MCF 10A (cell line): ENCODE data around the gene TDRD9. TPM values are rescaled to one million over a fixed set of nuclear protein-coding genes. Genes with fewer than 3 reads are reported as not detected.

Experiments
- BruUV-seq: library from RNA; stranded (reverse); fragments of 400-500 nt; replicated peaks from 2 replicates; lab custom pipeline; 2021; lab: Mats Ljungman, UMichigan
- CTCF ChIA-PET: fragments of 300-600 bp; sonication (Branson Sonifier 250); formaldehyde crosslinking; extraction: SDS; loops from one replicate; lab custom pipeline; 2021; ENCODE audit warnings: antibody characterized with exemption, inconsistent platforms; lab: Yijun Ruan, JAX
- POLR2A ChIA-PET: fragments of 300-600, 350-650 bp; sonication (Branson Sonifier 250); formaldehyde crosslinking; extraction: SDS; loops from one replicate; lab custom pipeline; 2020; ENCODE audit warnings: antibody characterized with exemption, inconsistent platforms; lab: Yijun Ruan, JAX
- DNase-seq: peaks from one replicate; pipeline ENCODE4 v3.0.0-alpha.2; 2018; ENCODE audit not compliant: unreplicated experiment
- H3K27ac Mint-ChIP-seq: one replicate; pipeline ENCODE4 v1.8.0; 2022; ENCODE audit warnings: mild to moderate bottlenecking, low read depth, mixed read lengths; ENCODE audit not compliant: unreplicated experiment
- H3K27me3 Mint-ChIP-seq: one replicate; pipeline ENCODE4 v1.8.0; 2022; ENCODE audit warnings: mixed read lengths; ENCODE audit not compliant: insufficient read depth, unreplicated experiment
- H3K36me3 Mint-ChIP-seq: one replicate; pipeline ENCODE4 v1.8.0; 2022; ENCODE audit warnings: mild to moderate bottlenecking, moderate library complexity, mixed read lengths; ENCODE audit not compliant: insufficient read depth, unreplicated experiment
- H3K4me1 Mint-ChIP-seq: one replicate; pipeline ENCODE4 v1.8.0; 2022; ENCODE audit warnings: mixed read lengths; ENCODE audit not compliant: insufficient read depth, unreplicated experiment
- H3K4me3 Mint-ChIP-seq: one replicate; pipeline ENCODE4 v1.8.0; 2022; ENCODE audit warnings: mild to moderate bottlenecking, moderate library complexity, mixed read lengths; ENCODE audit not compliant: unreplicated experiment
- H3K9me3 Mint-ChIP-seq: one replicate; pipeline ENCODE4 v1.8.0; 2022; ENCODE audit warnings: mixed read lengths; ENCODE audit not compliant: unreplicated experiment
- CTCF ChIP-seq: fragments of 200-600 bp; IDR thresholded peaks from one replicate; pipeline ENCODE4 v1.8.0; 2022; ENCODE audit warnings: antibody characterized with exemption, mild to moderate bottlenecking; ENCODE audit not compliant: unreplicated experiment
- intact Hi-C: fragments of 100-400 bp; cut with micrococcal nuclease; formaldehyde crosslinking; loops from 2 replicates; pipeline ENCODE4 v1.14.1; 2022
- total RNA-seq: library from RNA; stranded (reverse); gene quantifications from 2 replicates; pipeline ENCODE4 v1.2.3, GENCODE V29; 2022

TDRD9 gene
- total RNA-seq, 1 experiment from 2014 or later, result 0.40 TPM

GRCh38 chr14:104093366-104094055 is 165.3 kb downstream of the TDRD9 start:
- DNase-seq, result no peak
- no peak overlapping the region for H3K4me3 Mint-ChIP-seq
- intact Hi-C loops, result loop anchor here (1.0 kb wide), 1 partner anchor 38 kb away; no protein-coding TSS in a partner anchor
- no peak for TF ChIP-seq CTCF
- H3K9me3 Mint-ChIP-seq, result no peaks in the 10 kb centered on the region
- CTCF ChIA-PET, result interaction anchor here (0.6 to 2.4 kb wide), 18 partner anchors 9 to 484 kb away, joined by 3 to 23 read pairs (median 4); no protein-coding TSS in a partner anchor
- no peaks in the 10 kb centered on the region for H3K36me3 Mint-ChIP-seq
- no peak overlapping the region for H3K27ac Mint-ChIP-seq
- POLR2A ChIA-PET, result interaction anchor here (1.2 kb wide), 1 partner anchor 27 kb away, joined by 3 read pairs; no protein-coding TSS in a partner anchor
- no TSS peak for BruUV-seq
- no peaks in the 10 kb centered on the region for H3K27me3 Mint-ChIP-seq
- H3K4me1 Mint-ChIP-seq, result no peaks in the 10 kb centered on the region

- Mint-ChIP-seq H3K27ac (no peak overlapping the region), H3K4me1 (no peaks in the 10 kb centered on the region), H3K9me3 (no peaks in the 10 kb centered on the region), H3K4me3 (no peak overlapping the region), H3K27me3 (no peaks in the 10 kb centered on the region), H3K36me3 (no peaks in the 10 kb centered on the region)
- POLR2A ChIA-PET, result interaction anchor here (0.6 to 1.2 kb wide), 2 partner anchors 27 to 631 kb away, joined by 3 to 4 read pairs; no protein-coding TSS in a partner anchor
- intact Hi-C loops, result loop anchor here (1.0 kb wide), 1 partner anchor 37 kb away; no protein-coding TSS in a partner anchor
- DNase-seq, result no peak
- no TSS peak for BruUV-seq
- CTCF ChIA-PET, result interaction anchor here (0.6 to 2.4 kb wide), 20 partner anchors 10 to 773 kb away, joined by 3 to 23 read pairs (median 4); no protein-coding TSS in a partner anchor
- no peak for TF ChIP-seq CTCF
Measured at GRCh38 chr14:104094056-104094708, 165.9 kb downstream of the TDRD9 start.

GRCh38 chr14:104094709-104095425 is 166.6 kb downstream of the TDRD9 start:
- peak; percentile 95 for TF ChIP-seq CTCF
- ChIA-PET POLR2A (interaction anchor here (0.6 to 1.2 kb wide), 2 partner anchors 26 to 630 kb away, joined by 3 to 4 read pairs; no protein-coding TSS in a partner anchor), CTCF (interaction anchor here (0.6 to 2.4 kb wide), 20 partner anchors 10 to 772 kb away, joined by 3 to 23 read pairs (median 4); no protein-coding TSS in a partner anchor)
- Mint-ChIP-seq H3K4me3 (no peak overlapping the region), H3K9me3 (no peaks in the 10 kb centered on the region), H3K36me3 (no peaks in the 10 kb centered on the region), H3K27me3 (no peaks in the 10 kb centered on the region), H3K4me1 (no peaks in the 10 kb centered on the region), H3K27ac (no peak overlapping the region)
- intact Hi-C loops, result loop anchor here (1.0 kb wide), 1 partner anchor 36 kb away; no protein-coding TSS in a partner anchor
- peak; percentile 56 for DNase-seq
- no TSS peak for BruUV-seq
